ENCODE results near the gene SEC24D. TPM values are rescaled to one million over a fixed set of nuclear protein-coding genes. Genes with fewer than 3 reads are reported as not detected.

The SEC24D gene
- 10 to 100 TPM in 6 of 10 donors, 1 to 10 TPM in 4; 7.8 to 24.4 (median 12.1) TPM for total RNA-seq
- polyA plus RNA-seq: 10 to 100 TPM in 1 of 2 donors, 1 to 10 TPM in 1; 6.1 to 15.9 TPM
- long read RNA-seq, donor 1, full-length matches to known transcripts: 9 of 17 reads
- long read RNA-seq, donor 1, partial matches to known transcripts: 5 of 17 reads
- long read RNA-seq, donor 1, other reads (novel, unspliced or antisense): 3 of 17 reads
- long read RNA-seq, donor 2, full-length matches to known transcripts: 3 of 12 reads
- long read RNA-seq, donor 2, partial matches to known transcripts: 6 of 12 reads
- long read RNA-seq, donor 2, other reads (novel, unspliced or antisense): 3 of 12 reads
- long read RNA-seq, donor 3, full-length matches to known transcripts: 11 of 31 reads
- long read RNA-seq, donor 3, partial matches to known transcripts: 16 of 31 reads
- long read RNA-seq, donor 3, other reads (novel, unspliced or antisense): 4 of 31 reads

- no peaks in the 10 kb centered on the region for H3K27me3 ChIP-seq
- no peaks in the 10 kb centered on the region for H3K9me3 ChIP-seq
- 0% methylated on average over 69 of the region's 69 CpGs for WGBS, 2 donors
- peak within 1 kb of the TSS; percentile 72 to 99 (median 95) for H3K27ac ChIP-seq
- intact Hi-C loops (cut with DNase I): loop anchor here in 7 of 10 donors (2.0 to 10.0 kb wide), 7 partner anchors 37 to 132 kb away; partner anchors contain the start of gene SYNPO2 (in 4 of the 7)
- DNase-seq (peak; percentile 89 to 92), ATAC-seq (peak; percentile 91 to 98 (median 96))
- H3K4me3 ChIP-seq: peak within 1 kb of the TSS; percentile 63 to 99 (median 91)
- H3K36me3 ChIP-seq: peaks cover 0 to 31% (median 17%) of the 10 kb centered on the region in 9 donors
- peak in 4 of 9 donors; percentile 5 to 35 (median 17) for TF ChIP-seq CTCF (IDR thresholded peaks at IDR 0.05)
- peaks cover 0 to 47% (median 26%) of the 10 kb centered on the region in 9 donors for H3K4me1 ChIP-seq
Measured at GRCh38 chr4:118835571-118836300, at the start of gene SEC24D. Gene SEC24D (minus strand): TSS chr4:118836126. CDS start chr4:118833696, 2,430 bp downstream.

- DNase-seq (no peak), ATAC-seq (no peak)
- 90 to 92% methylated on average over 3 of the region's 3 CpGs for WGBS, 2 donors
- H3K27me3 ChIP-seq: peaks cover 0 to 17% (median 0%) of the 10 kb centered on the region in 7 donors
- no peak for TF ChIP-seq CTCF (IDR thresholded peaks at IDR 0.05)
- no peaks in the 10 kb centered on the region for H3K9me3 ChIP-seq
- no peak overlapping the region for H3K27ac ChIP-seq
- H3K36me3 ChIP-seq: no peaks in the 10 kb centered on the region
- intact Hi-C loops (cut with DNase I): loop anchor here in 8 of 10 donors (5.0 to 10.0 kb wide), 7 partner anchors 47 to 400 kb away; partner anchors contain the start of gene SEC24D (in 3 of the 8)
- H3K4me1 ChIP-seq: peaks cover 0 to 16% (median 0%) of the 10 kb centered on the region in 9 donors
- no peak overlapping the region for H3K4me3 ChIP-seq
Measured at GRCh38 chr4:118884716-118885115, 48.8 kb upstream of the SEC24D start.

- Histone ChIP-seq H3K36me3 (no peaks in the 10 kb centered on the region), H3K4me1 (peaks cover 0 to 11% (median 0%) of the 10 kb centered on the region in 9 donors), H3K27ac (no peak overlapping the region), H3K27me3 (peaks cover 0 to 8% (median 0%) of the 10 kb centered on the region in 7 donors), H3K9me3 (no peaks in the 10 kb centered on the region), H3K4me3 (no peak overlapping the region)
- ATAC-seq (no peak), DNase-seq (no peak)
- WGBS, 2 donors: 75 to 81% methylated on average over 1 of the region's 1 CpG
- intact Hi-C loops (cut with DNase I): loop anchor here in 5 of 10 donors (10.0 kb wide), 5 partner anchors 49 to 401 kb away; partner anchors contain the start of gene SEC24D (in 1 of the 5)
- peak in 3 of 9 donors; percentile 27 to 34 (median 30) for TF ChIP-seq CTCF (IDR thresholded peaks at IDR 0.05)
Measured at GRCh38 chr4:118883861-118884260, 47.9 kb upstream of the SEC24D start.
